Activated CD8-positive, alpha-beta memory T cell treated with anti-CD3 and anti-CD28 coated beads for 4 hours (primary cell): ENCODE measurements around the gene PDE6D.

Experiments used
- DNase-seq, 2 donors: peaks; one replicate each; pipeline ENCODE4 v3.0.0-alpha.2; 2020; ENCODE audit warnings: low read depth in 2 of 2

The PDE6D gene

GRCh38 chr2:231682603-231683291 is 98.3 kb downstream of the PDE6D start:
- no peak for DNase-seq
